K562 (cell line): Measurements from ENCODE around the gene OPN1MW3. TPM values are rescaled to one million over a fixed set of nuclear protein-coding genes. Genes with fewer than 3 reads are reported as not detected.
"Not testable (repeated sequence)": the region's sequence is repeated elsewhere in the genome, so short reads cannot be mapped to it uniquely, and the experiment has no call there.

ENCODE experiments used
- ATAC-seq: fragments of 200-7000 bp; cut with Tn5 transposase; 3 replicates; pipeline ENCODE4 v1.9.1; 2020; ENCODE audit warnings: moderate library complexity
- BruUV-seq: library from RNA; stranded (reverse); fragments of 400-500 nt; replicated peaks from 2 replicates; lab custom pipeline; 2021; lab: Mats Ljungman, UMichigan
- CTCF ChIA-PET: fragments of 300-600 bp; formaldehyde crosslinking; extraction: SDS; loops from one replicate; lab custom pipeline; 2021; ENCODE audit warnings: low intra/inter-chr PET ratio; lab: Yijun Ruan, JAX
- POLR2A ChIA-PET: fragments of 300-600, 350-650 bp; sonication (Branson Sonifier 250); formaldehyde crosslinking; extraction: SDS; loops from one replicate; lab custom pipeline; 2021; ENCODE audit warnings: antibody characterized with exemption, inconsistent platforms; lab: Yijun Ruan, JAX
- DNase-seq, 4 experiments: peaks; one replicate each; pipeline versions ENCODE4 v3.0.0 to v3.0.0-alpha.2; 2011 to 2018; ENCODE audit warnings: low spot score in 3 of 4, mixed read lengths in 3 of 4; ENCODE audit errors: extremely low read depth in 1 of 4
- FAIRE-seq: peaks from 2 replicates; lab custom pipeline; 2011; peaks lifted over from hg19 to GRCh38; lab: Jason Lieb, UNC
- H2AFZ ChIP-seq: 2 replicates; pipeline ENCODE4 v1.6.0; 2011; ENCODE audit warnings: low read depth, low read length, control low read depth, inconsistent platforms
- H3K27ac ChIP-seq: fragments of 200-600 bp; 3 replicates; pipeline ENCODE4 v1.8.0; 2011; ENCODE audit warnings: low read depth, mild to moderate bottlenecking, control low read depth, inconsistent platforms, low read length, moderate library complexity, mixed read lengths; ENCODE audit errors: extremely low read depth
- H3K27me3 ChIP-seq, 2 experiments: fragments of 300-600 bp in 1 of 2; 2 replicates in 1 of 2; 3 replicates in 1 of 2; pipeline versions ENCODE4 v1.6.0 to v1.8.0; 2011; ENCODE audit warnings: inconsistent platforms in 2 of 2, low read length in 2 of 2, mild to moderate bottlenecking in 1 of 2, mixed read lengths in 1 of 2, moderate library complexity in 1 of 2; ENCODE audit not compliant: control insufficient read depth in 2 of 2, insufficient read depth in 2 of 2
- H3K36me3 ChIP-seq: fragments of 300-600 bp; 3 replicates; pipeline ENCODE4 v1.8.0; 2011; ENCODE audit warnings: mild to moderate bottlenecking, low read length, inconsistent platforms; ENCODE audit not compliant: control insufficient read depth, insufficient read depth
- H3K4me1 ChIP-seq, 2 experiments: fragments of 200-600 bp in 1 of 2; replicated peaks in 1 of 2; 2 replicates in 1 of 2; 3 replicates in 1 of 2; pipeline versions ENCODE4 v1.5.1 to v1.8.0; 2011; ENCODE audit warnings: inconsistent platforms in 2 of 2, low read length in 2 of 2, mild to moderate bottlenecking in 1 of 2, mixed read lengths in 1 of 2, moderate library complexity in 1 of 2; ENCODE audit not compliant: control insufficient read depth in 2 of 2, insufficient read depth in 2 of 2
- H3K4me2 ChIP-seq: 2 replicates; pipeline ENCODE4 v1.6.1; 2011; ENCODE audit warnings: low read length, control low read depth, inconsistent platforms, mixed read lengths; ENCODE audit not compliant: insufficient read depth
- H3K4me3 ChIP-seq: fragments of 200-600 bp; sonication (generic), shearing (Covaris generic); 2 replicates; pipeline ENCODE4 v1.5.1; 2016; ENCODE audit warnings: control low read depth, inconsistent platforms
- H3K79me2 ChIP-seq: fragments of 200-600 bp; 3 replicates; pipeline ENCODE4 v1.8.0; 2011; ENCODE audit warnings: low read length, inconsistent platforms; ENCODE audit not compliant: control insufficient read depth, insufficient read depth
- H3K9ac ChIP-seq, 2 experiments: 2 replicates each; pipeline versions ENCODE4 v1.6.0 to v1.6.1; 2011; ENCODE audit warnings: low read depth in 2 of 2, low read length in 2 of 2, control low read depth in 1 of 2, inconsistent platforms in 1 of 2, mild to moderate bottlenecking in 1 of 2, mixed read lengths in 1 of 2; ENCODE audit not compliant: insufficient read depth in 1 of 2
- H3K9me1 ChIP-seq: one replicate; pipeline ENCODE4 v1.6.0; 2011; ENCODE audit warnings: inconsistent platforms, mild to moderate bottlenecking, low read length, moderate library complexity; ENCODE audit not compliant: control insufficient read depth, insufficient read depth
- H3K9me3 ChIP-seq: replicated peaks from 2 replicates; pipeline ENCODE4 v1.5.1; 2011; ENCODE audit warnings: low read depth, low read length, inconsistent platforms; ENCODE audit not compliant: control insufficient read depth, insufficient read depth
- H4K20me1 ChIP-seq: replicated peaks from 2 replicates; pipeline ENCODE4 v1.6.1; 2011; ENCODE audit warnings: low read length, inconsistent platforms, mixed read lengths; ENCODE audit not compliant: control insufficient read depth, insufficient read depth
- WGBS: fragments of 100-300 bp; shearing (Covaris generic); methylation state at CpG from one replicate; pipeline ENCODE4 v1.1.6; 2016; ENCODE audit warnings: low coverage, mixed read lengths; ENCODE audit not compliant: insufficient coverage; ENCODE audit errors: missing lambda C conversion rate; 5-methylcytosine and 5-hydroxymethylcytosine counted together
- in situ Hi-C: fragments of 300-500 bp; cut with MboI; formaldehyde crosslinking; loops from 4 replicates; pipeline ENCODE4 v1.15.0; 2018; ENCODE audit warnings: inconsistent platforms, mixed read lengths
- intact Hi-C: fragments of 100-400 bp; cut with micrococcal nuclease; formaldehyde crosslinking; loops from 2 replicates; pipeline ENCODE4 v1.14.2; 2022
- polyA plus RNA-seq, 8 experiments: library from polyadenylated mRNA; depleted of rRNA in 4 of 8; stranded (reverse) in 5 of 8; unstranded in 3 of 8; fragments of >200 nt; fragmentation: Nextera tagmentation in 2 of 8; fragmentation: Illumina TruSeq in 1 of 8; extraction: Ambion mirVana in 2 of 8; extraction: Trizol in 1 of 8; gene quantifications; 2 replicates each; pipeline versions ENCODE4 v1.2.1 to v1.2.3, GENCODE V29; 2011 to 2014; ENCODE audit warnings: inconsistent platforms in 1 of 8, missing spikeins in 1 of 8
- total RNA-seq, 7 experiments: library from RNA; depleted of rRNA in 6 of 7; stranded (reverse); fragments of >200 nt in 6 of 7; fragmentation: Illumina TruSeq in 2 of 7; extraction: Trizol in 2 of 7; gene quantifications; 2 replicates each; pipeline versions ENCODE4 v1.2.1 to v1.2.3, GENCODE V29; 2011 to 2021; ENCODE audit warnings: low replicate concordance in 1 of 7

OPN1MW3 gene
- total and polyA plus RNA-seq, 9 of the 15 experiments (the other 6 are each of a cell fraction or from before 2014, with no cell fraction given) = not detected

DNA sequence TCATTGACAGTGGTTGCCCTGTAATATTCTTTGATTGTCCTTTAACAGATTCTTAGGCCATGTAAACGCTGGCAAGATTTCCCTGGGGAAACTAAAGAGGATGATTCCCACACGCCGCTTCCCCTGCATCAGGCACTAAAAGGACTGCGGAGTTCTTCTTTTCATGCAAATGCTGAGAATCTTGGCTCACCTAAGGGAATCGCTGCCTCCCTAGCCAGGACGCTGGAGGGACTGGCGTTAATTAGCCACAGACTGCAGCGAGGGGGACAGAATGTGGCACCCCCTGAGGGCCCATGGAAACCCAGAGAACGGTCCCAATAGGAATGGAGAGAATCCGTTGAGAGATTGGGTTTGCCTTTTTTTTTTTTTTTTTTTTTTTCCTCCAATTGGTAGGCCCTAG is 45.9 kb upstream of the OPN1MW3 start:
- FAIRE-seq, H3K79me2 ChIP-seq, H3K9me1 ChIP-seq, H3K4me3 ChIP-seq, ATAC-seq, DNase-seq, H2AFZ ChIP-seq, H3K27me3 ChIP-seq, H3K27ac ChIP-seq, H3K9me3 ChIP-seq, CTCF ChIA-PET, H3K9ac ChIP-seq, H4K20me1 ChIP-seq, H3K4me2 ChIP-seq, H3K36me3 ChIP-seq, H3K4me1 ChIP-seq, POLR2A ChIA-PET, BruUV-seq, intact Hi-C loops: not testable (repeated sequence)
- WGBS = no CpG with 5 or more reads among the region's 10 CpGs
- in situ Hi-C loops = loop anchor here (25.0 kb wide), 1 partner anchor 101 kb away; no protein-coding TSS in a partner anchor

GRCh38 chrX:154219456-154219855 is 37.9 kb upstream of the OPN1MW3 start, which contains the start of gene OPN1MW2:
Gene OPN1MW2, plus strand, starts transcription at chrX:154219756. Its CDS starts 60 bp downstream, at chrX:154219816.
- H3K36me3 ChIP-seq, H3K9ac ChIP-seq, intact Hi-C loops, H2AFZ ChIP-seq, H4K20me1 ChIP-seq, H3K4me1 ChIP-seq, CTCF ChIA-PET, H3K27me3 ChIP-seq, H3K9me1 ChIP-seq, H3K9me3 ChIP-seq, H3K79me2 ChIP-seq, H3K4me3 ChIP-seq, BruUV-seq, DNase-seq, H3K27ac ChIP-seq, POLR2A ChIA-PET, FAIRE-seq, H3K4me2 ChIP-seq: not testable (repeated sequence)
- in situ Hi-C loops = loop anchor here (25.0 kb wide), 1 partner anchor 93 kb away; no protein-coding TSS in a partner anchor
- no CpG with 5 or more reads among the region's 16 CpGs for WGBS
- ATAC-seq = peak; percentile 64; the same call in 1 of the 3 replicates

DNA sequence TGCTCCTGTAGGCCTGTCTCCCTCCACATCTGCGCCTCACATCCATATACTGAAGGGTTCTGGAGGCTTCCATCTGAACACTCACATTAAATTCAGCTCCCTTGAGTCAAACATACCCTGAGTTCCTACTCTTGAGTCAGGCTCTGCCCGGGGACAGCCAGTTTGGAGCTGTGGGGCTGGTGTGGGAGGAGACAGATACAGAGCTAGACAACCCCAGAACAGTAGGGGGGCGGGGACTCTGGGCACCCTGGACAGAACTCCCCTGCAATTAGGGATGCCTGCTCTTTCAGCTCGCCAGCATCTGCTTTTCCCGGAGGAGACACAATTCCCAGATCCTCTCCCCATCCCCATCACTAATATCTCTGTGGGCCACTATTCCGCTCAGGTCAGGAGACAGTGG is 32.1 kb upstream of the OPN1MW3 start:
- no CpG with 5 or more reads among the region's 6 CpGs for WGBS
- H3K4me1 ChIP-seq, FAIRE-seq, H3K36me3 ChIP-seq, H3K4me3 ChIP-seq, H3K4me2 ChIP-seq, H3K27ac ChIP-seq, POLR2A ChIA-PET, H3K9ac ChIP-seq, DNase-seq, CTCF ChIA-PET, H3K79me2 ChIP-seq, H2AFZ ChIP-seq, BruUV-seq, H3K9me1 ChIP-seq, intact Hi-C loops, H3K27me3 ChIP-seq, H4K20me1 ChIP-seq, H3K9me3 ChIP-seq: not testable (repeated sequence)
- peak; percentile 49 for ATAC-seq
- in situ Hi-C loops = loop anchor here (10.0 kb wide), 1 partner anchor 80 kb away; the partner anchor contains the start of gene OPN1LW

DNA sequence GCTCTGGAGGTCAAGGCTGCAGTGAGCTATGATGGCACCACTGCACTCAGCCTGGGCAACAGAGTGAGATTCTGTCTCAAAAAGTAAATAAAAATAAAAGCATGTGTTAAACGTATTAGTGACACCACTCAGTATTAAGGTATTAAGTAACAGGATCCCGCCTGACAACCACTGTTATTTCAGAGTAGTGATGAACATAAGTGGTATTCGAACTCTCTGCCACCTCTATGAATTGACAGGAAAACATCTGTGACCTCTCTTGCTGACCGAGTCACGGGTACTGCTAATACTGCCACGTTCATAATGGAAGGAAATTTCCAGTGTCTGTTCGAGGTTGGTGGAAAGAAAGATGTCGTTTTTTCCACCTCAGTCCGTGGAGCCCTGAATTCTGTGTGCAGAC is 30.7 kb upstream of the OPN1MW3 start:
- H3K27ac ChIP-seq, H3K27me3 ChIP-seq, intact Hi-C loops, BruUV-seq, H4K20me1 ChIP-seq, DNase-seq, FAIRE-seq, H3K9ac ChIP-seq, H2AFZ ChIP-seq, H3K9me3 ChIP-seq, CTCF ChIA-PET, ATAC-seq, POLR2A ChIA-PET, H3K36me3 ChIP-seq, H3K4me1 ChIP-seq, H3K4me2 ChIP-seq, H3K79me2 ChIP-seq, H3K4me3 ChIP-seq, H3K9me1 ChIP-seq: not testable (repeated sequence)
- in situ Hi-C loops = loop anchor here (10.0 kb wide), 1 partner anchor 82 kb away; the partner anchor contains the start of gene OPN1LW
- no CpG with 5 or more reads among the region's 9 CpGs for WGBS
